HUDEP-2 (cell line): Measurements from ENCODE around the gene KRTAP2-1.
"Not testable (repeated sequence)": the region's sequence is repeated elsewhere in the genome, so short reads cannot be mapped to it uniquely, and the experiment has no call there.

Experiments used
- DNase-seq, 76 experiments: peaks; one replicate each; lab custom pipeline; 2025; ENCODE audit not compliant: unreplicated experiment in 76 of 76; lab: John Stamatoyannopoulos, UW

KRTAP2-1 gene

GRCh38 chr17:41013606-41014005 is 33.5 kb downstream of the KRTAP2-1 start:
- no peak for DNase-seq

GRCh38 chr17:41013181-41013580 is 33.9 kb downstream of the KRTAP2-1 start:
- DNase-seq = no peak

DNA sequence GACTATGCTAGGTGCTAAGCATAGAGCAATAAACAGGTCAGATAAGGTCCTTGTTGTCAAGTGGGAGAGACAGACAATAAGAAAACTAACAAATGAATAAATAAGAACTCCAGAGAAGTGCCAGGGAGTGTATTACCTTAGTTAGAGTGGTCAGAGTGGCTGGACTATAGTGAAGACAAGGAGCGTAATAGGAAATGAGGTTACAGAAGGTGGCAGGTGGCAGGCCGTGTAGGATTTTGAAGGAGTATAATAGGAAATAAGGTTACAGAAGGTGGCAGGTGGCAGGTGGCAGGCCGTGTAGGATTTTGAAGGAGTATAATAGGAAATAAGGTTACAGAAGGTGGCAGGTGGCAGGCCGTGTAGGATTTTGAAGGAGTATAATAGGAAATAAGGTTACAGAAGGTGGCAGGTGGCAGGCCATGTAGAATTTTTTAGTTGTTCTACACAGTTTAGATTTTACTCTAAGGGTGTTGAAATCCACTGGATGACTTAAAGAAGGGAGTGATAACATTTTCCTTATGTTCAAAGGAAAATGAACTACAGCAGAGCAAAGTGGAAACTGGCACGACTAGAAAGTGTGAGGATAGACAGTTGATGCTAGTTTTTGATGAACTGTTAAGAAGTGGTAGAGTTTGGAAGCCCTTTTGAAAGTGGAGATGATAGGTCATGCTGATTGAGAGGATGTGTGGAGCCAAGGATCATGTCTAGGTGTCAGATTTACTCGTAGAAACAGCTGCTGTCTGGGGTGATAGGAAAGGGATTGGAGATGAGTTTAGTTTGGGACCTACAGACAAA is 34.6 kb downstream of the KRTAP2-1 start:
- no peak for DNase-seq

DNA sequence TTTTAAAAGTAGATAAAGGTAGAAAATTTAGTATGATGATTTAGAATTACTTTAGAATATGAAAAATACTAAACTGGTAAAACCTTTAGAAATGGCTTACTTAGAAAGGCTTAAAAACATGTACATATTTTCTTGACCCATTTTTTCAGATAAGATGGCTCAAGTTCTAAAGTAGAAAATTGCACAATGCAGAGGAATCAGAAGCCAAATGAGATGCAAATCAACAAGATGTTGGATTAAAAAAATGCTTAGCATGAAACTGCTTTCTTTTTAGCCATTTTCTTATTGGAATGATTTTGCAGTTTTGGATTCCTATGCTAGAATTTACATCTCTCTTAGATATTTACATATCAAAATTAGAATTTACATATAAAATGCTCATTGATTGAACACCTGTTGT is 36.7 kb downstream of the KRTAP2-1 start:
- DNase-seq = no peak

DNA sequence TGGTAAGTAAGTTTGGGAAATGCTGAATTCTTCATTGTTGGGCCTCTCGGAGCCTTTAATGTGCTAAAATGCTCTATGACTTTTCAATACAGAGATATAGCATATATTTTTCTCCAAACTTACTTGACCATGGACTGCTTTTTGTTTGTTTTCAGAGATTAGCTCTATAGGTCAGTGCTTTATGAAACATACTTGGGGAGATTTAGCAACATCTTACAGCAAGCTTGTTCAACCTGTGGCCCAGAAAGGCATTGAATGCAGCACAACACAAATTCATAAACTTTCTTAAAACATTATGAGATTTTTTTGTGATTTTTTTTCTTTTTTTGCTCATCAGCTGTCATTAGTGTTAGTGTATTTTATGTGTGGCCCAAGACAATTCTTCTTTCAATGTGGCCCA is 37.2 kb downstream of the KRTAP2-1 start:
- DNase-seq = no peak

DNA sequence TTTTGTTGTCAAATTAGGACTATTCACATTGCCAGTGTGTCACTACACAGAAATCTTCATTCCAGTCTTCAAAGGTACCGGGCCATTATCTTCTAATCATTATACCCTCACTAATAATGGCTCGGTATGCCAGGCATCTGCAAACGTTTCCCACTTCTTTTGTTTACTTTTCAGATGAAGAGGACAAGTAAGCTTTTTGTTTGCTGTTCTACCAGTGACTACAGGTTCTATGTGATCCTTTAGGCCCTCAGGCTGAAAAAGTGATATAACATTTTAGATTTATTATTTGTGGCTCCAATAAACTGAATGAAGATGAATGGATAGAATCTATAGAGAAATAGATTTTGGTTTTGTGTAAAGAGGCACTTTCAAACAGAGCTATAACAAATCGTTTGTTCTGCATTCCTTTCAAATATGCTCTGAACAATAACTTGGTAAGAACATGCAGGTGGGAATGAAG is 37.8 kb downstream of the KRTAP2-1 start:
- DNase-seq = no peak

- no peak for DNase-seq
Measured at GRCh38 chr17:41008811-41009210, 38.3 kb downstream of the KRTAP2-1 start, which contains the start of gene KRTAP3-1. Gene KRTAP3-1, minus strand, starts transcription at chr17:41009128. Its CDS starts 54 bp downstream, at chr17:41009074.

DNA sequence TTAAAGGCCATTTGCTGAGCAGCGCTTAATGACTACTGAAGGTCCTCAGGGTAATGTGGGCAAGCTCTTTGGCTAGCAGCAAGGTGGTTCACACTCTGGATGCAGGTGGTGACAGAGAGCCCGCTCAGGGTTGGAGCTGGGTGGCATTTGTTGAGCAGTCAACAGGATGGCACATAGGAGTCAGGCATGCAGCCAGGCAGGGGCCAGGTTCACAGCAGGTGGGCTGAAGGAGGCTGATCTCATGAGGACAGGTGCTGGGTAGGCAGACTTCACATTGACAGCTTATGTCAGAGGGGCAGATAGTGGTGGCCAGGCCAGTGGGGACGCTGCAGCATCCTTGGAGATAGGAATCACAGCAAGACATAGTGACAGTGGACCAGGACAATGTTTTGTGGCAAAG is 42.7 kb downstream of the KRTAP2-1 start:
- DNase-seq = no peak

GRCh38 chr17:41003926-41004325 is 43.2 kb downstream of the KRTAP2-1 start:
- DNase-seq = no peak

DNA sequence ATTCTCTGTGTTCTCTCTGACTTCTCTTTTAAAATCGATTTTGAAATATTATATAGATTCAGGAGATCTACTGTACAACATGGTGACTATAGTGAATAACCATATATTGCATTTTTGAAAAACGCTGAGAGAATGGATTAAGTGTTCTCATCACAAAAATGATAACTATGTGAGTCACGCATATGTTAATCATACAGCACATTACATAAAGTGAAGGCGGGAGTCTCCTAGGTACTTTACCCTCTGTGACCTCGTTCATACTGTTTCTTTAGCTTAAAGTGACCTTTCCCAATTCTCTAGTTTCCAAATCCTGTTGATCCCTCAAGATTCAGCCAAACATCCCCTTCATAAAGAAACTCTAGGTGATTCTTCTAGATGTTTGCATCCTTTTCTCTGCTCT is 44.3 kb downstream of the KRTAP2-1 start:
- DNase-seq = no peak

DNA sequence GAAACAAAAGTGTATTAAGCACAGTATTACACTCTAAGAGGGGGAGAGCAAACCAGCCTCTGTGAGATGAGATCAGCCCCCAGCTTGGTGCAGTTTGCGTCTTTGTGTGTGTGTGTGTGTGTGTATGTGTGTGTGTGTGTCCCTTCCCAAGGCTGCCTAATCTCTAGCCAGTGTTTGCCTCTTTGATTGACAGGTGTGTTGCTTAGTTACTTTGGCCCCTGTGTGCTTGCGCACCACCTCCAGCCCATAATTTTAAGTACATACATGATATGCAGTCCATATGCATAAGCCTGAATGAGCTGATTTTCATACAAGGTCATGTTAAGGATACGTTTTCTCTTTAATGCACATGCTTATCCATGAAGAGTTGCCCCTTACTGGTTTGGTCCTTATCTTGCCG is 45.3 kb downstream of the KRTAP2-1 start:
- DNase-seq = no peak

DNA sequence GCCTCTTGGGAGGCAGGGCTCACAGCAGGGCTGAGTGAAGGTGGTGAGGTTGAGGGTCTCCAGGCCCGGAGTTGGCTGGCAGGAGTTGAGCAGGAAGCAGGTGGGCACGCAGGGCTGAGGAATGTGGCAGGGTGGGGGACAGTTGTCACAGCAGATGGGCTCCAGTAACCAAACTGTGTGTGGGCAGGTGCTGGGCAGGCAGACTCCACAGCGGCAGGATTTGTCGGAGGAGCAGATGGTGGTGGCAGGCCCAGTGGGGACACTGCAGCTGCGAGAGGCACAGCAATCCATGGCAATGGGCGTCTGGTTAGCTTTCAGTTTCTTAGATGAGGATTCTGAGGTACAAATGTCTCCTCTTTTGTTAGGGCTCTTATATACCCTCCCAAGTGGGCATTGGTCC is 47.6 kb downstream of the KRTAP2-1 start, which contains the start of gene KRTAP3-2:
Gene KRTAP3-2 (minus strand): TSS at position 344 of the 400 bp plus-strand sequence. CDS start 53 bp downstream, at position 291.
- DNase-seq = not testable (repeated sequence)

DNA sequence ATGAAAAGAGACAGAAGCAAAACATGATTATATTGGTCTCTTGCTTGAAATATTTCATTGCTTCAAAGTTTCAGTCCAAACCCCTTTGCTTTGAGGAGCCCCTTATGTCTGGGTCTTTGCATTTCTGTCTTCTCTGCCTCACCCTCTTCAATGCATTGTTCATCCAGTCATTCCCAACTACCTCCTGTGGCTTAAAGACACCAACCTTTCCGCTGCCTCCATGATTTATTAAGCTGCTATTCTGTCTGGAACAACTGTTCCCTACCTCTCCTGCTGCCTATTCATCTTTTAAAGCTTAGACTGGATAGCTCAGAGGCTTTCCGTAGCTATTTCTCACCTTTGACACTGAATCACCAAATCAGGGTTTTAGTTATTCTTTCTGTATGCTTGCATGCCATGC is 49.8 kb downstream of the KRTAP2-1 start:
- DNase-seq = no peak

GRCh38 chr17:40996829-40997228 is 50.3 kb downstream of the KRTAP2-1 start:
- DNase-seq = no peak
